Loucy (cell line): ENCODE results near the gene PMP22.

ENCODE experiments used
- H2AFZ ChIP-seq: fragments of 200-600 bp; sonication (generic); 2 replicates; pipeline ENCODE4 v1.6.0; 2016; ENCODE audit warnings: antibody characterized with exemption, mild to moderate bottlenecking, low read length, moderate library complexity
- H3F3A ChIP-seq: fragments of 200-600 bp; 2 replicates; pipeline ENCODE4 v1.6.0; 2016; ENCODE audit warnings: antibody characterized with exemption, low read depth, mild to moderate bottlenecking
- H3K27me3 ChIP-seq: fragments of 200-600 bp; sonication (generic); 2 replicates; pipeline ENCODE4 v1.6.1; 2014; ENCODE audit warnings: low read length, mild to moderate bottlenecking; ENCODE audit not compliant: insufficient read depth, poor library complexity, severe bottlenecking
- H3K36me3 ChIP-seq: fragments of 200-600 bp; sonication (generic); 2 replicates; pipeline ENCODE4 v1.6.1; 2016; ENCODE audit warnings: low read length; ENCODE audit not compliant: insufficient read depth
- H3K4me1 ChIP-seq: fragments of 200-600 bp; sonication (generic); 2 replicates; pipeline ENCODE4 v1.5.1; 2014; ENCODE audit warnings: low read length, mild to moderate bottlenecking; ENCODE audit not compliant: insufficient read depth, poor library complexity, severe bottlenecking
- H3K4me2 ChIP-seq: fragments of 200-600 bp; sonication (generic); 2 replicates; pipeline ENCODE4 v1.6.0; 2014; ENCODE audit warnings: antibody characterized with exemption, low read length, low read depth, mild to moderate bottlenecking; ENCODE audit not compliant: poor library complexity, severe bottlenecking
- H3K4me3 ChIP-seq: fragments of 200-600 bp; sonication (generic); 2 replicates; pipeline ENCODE4 v1.5.1; 2014; ENCODE audit warnings: low read length, mild to moderate bottlenecking, mixed read lengths; ENCODE audit not compliant: poor library complexity, severe bottlenecking
- H3K79me2 ChIP-seq: fragments of 200-600 bp; sonication (generic); 2 replicates; pipeline ENCODE4 v1.6.1; 2014; ENCODE audit warnings: low read length; ENCODE audit not compliant: insufficient read depth
- H3K9ac ChIP-seq: fragments of 200-600 bp; sonication (generic); 2 replicates; pipeline ENCODE4 v1.6.0; 2014; ENCODE audit warnings: mild to moderate bottlenecking, low read depth, low read length, moderate library complexity; ENCODE audit not compliant: poor library complexity, severe bottlenecking
- H3K9me2 ChIP-seq: fragments of 200-600 bp; sonication (generic); replicated peaks from 2 replicates; pipeline ENCODE4 v1.6.1; 2016; ENCODE audit warnings: low read depth, low read length, mixed read lengths
- H3K9me3 ChIP-seq: fragments of 200-600 bp; sonication (generic); 2 replicates; pipeline ENCODE4 v1.6.1; 2014; ENCODE audit warnings: mild to moderate bottlenecking, antibody characterized with exemption, low read length, low read depth; ENCODE audit not compliant: insufficient read depth
- H4K20me1 ChIP-seq: fragments of 200-600 bp; sonication (generic); 2 replicates; pipeline ENCODE4 v1.6.0; 2014; ENCODE audit warnings: antibody characterized with exemption, low read length, mild to moderate bottlenecking; ENCODE audit not compliant: insufficient read depth, poor library complexity, severe bottlenecking
- CTCF ChIP-seq: fragments of 200-600 bp; sonication (generic); conservative IDR thresholded peaks from 2 replicates; pipeline ENCODE4 v1.5.1; 2014; ENCODE audit warnings: mild to moderate bottlenecking, antibody characterized with exemption, low read length
- EZH2phosphoT487 ChIP-seq: fragments of 200-600 bp; IDR thresholded peaks from 2 replicates; pipeline ENCODE4 v1.6.1; 2018; ENCODE audit warnings: antibody characterized with exemption, mild to moderate bottlenecking, moderate library complexity, borderline replicate concordance

Gene PMP22

GRCh38 chr17:15261258-15261801, 3.8 kb downstream of the PMP22 start:
- Histone ChIP-seq H4K20me1 (no peaks in the 10 kb centered on the region), H3K4me3 (peak overlapping the region; percentile 74), H3K27me3 (no peaks in the 10 kb centered on the region), H3K9me2 (no peaks in the 10 kb centered on the region), H3K4me1 (peaks cover 26% of the 10 kb centered on the region), H3K79me2 (no peaks in the 10 kb centered on the region), H3K4me2 (no peak overlapping the region), H3F3A (no peaks in the 10 kb centered on the region), H2AFZ (no peak overlapping the region; the same call in 1 of the 2 replicates), H3K36me3 (no peaks in the 10 kb centered on the region), H3K9ac (no peak overlapping the region), H3K9me3 (no peaks in the 10 kb centered on the region)
- TF ChIP-seq EZH2phosphoT487 (no peak), CTCF (no peak)

- H2AFZ ChIP-seq = peak overlapping the region; percentile 94
Observed at GRCh38 chr17:15260376-15261257, 4.5 kb downstream of the PMP22 start.

GRCh38 chr17:15257796-15258512, 7.2 kb downstream of the PMP22 start:
- TF ChIP-seq EZH2phosphoT487 (no peak), CTCF (no peak)
- H4K20me1 ChIP-seq = no peaks in the 10 kb centered on the region
- H3K36me3 ChIP-seq = no peaks in the 10 kb centered on the region
- no peaks in the 10 kb centered on the region for H3K79me2 ChIP-seq
- H3K9me3 ChIP-seq = no peaks in the 10 kb centered on the region
- no peak overlapping the region for H3K9ac ChIP-seq
- peaks cover 26% of the 10 kb centered on the region for H3K4me1 ChIP-seq
- H3K4me3 ChIP-seq = peak overlapping the region; percentile 56
- no peaks in the 10 kb centered on the region for H3F3A ChIP-seq
- no peak overlapping the region for H2AFZ ChIP-seq
- H3K4me2 ChIP-seq = peak overlapping the region; percentile 46
- no peaks in the 10 kb centered on the region for H3K27me3 ChIP-seq
- H3K9me2 ChIP-seq = no peaks in the 10 kb centered on the region

More at GRCh38 chr17:15260376-15261257, 4.5 kb downstream of the PMP22 start:
- Histone ChIP-seq H3K4me3 (peak overlapping the region; percentile 74), H3K4me2 (peak overlapping the region; percentile 75), H4K20me1 (no peaks in the 10 kb centered on the region), H3K79me2 (no peaks in the 10 kb centered on the region), H3K36me3 (no peaks in the 10 kb centered on the region), H3K9me3 (no peaks in the 10 kb centered on the region), H3F3A (no peaks in the 10 kb centered on the region), H3K9me2 (no peaks in the 10 kb centered on the region), H3K4me1 (peaks cover 26% of the 10 kb centered on the region), H3K9ac (peak overlapping the region; percentile 60), H3K27me3 (no peaks in the 10 kb centered on the region)
- TF ChIP-seq EZH2phosphoT487 = no peak
- peak; percentile 63 for TF ChIP-seq CTCF
